Heart left ventricle (tissue), 13 donors: ENCODE measurements around the gene SAMD4B.

Source experiments
- CTCF ChIP-seq, 12 donors: fragments of 200-600 bp; sonication (generic) in 4 of 12; IDR thresholded peaks; one replicate each; pipeline versions ENCODE4 v1.5.0 to v1.8.0; 2018 to 2022; ENCODE audit warnings: antibody characterized with exemption in 12 of 12, mild to moderate bottlenecking in 5 of 12
- POLR2A ChIP-seq, 2 donors: fragments of 450-650 bp; IDR thresholded peaks; one replicate each; pipeline ENCODE4 v1.6.1; 2017; ENCODE audit warnings: antibody characterized with exemption in 2 of 2, mild to moderate bottlenecking in 2 of 2, moderate library complexity in 2 of 2
- donor health status: ischemic (EF 13 %, LVEDD 7.1; RV severe dilation, severe dysfunction).
- donor health status: DM: no; HTN: yes; CAD: no.
- donor health status: DM: no; HTN: no; CAD: no.
- donor health status: ischemic (EF 25% LVEDD 6.9; RV normal size, moderate dysfunction).
- donor health status: ischemic (EF 25% LVEDD 5.7; RV mildly dilated, moderate dysfunction).
- donor health status: ischemic (EF 35%, LVEDD 5.7; RV mildly dilated, moderate dysfunction).
- donor health status: nonischemic (EF 11% LVEDD 7.7; RV severe dilation, severe dysfunction).
- donor health status: DM: yes; HTN: yes; CAD: no.
- donor health status: PGD.
- donor health status: ischemic (EF 29% LVEDD 5.4; RV normal size, mild dysfunction).
- donor health status: nonischemic (EF 23%, LVEDD 6.1; RV moderate dilation, normal function).

GRCh38 chr19:39389631-39390414 lies 47.6 kb downstream of the SAMD4B start:
- TF ChIP-seq CTCF (IDR thresholded peaks at IDR 0.05) (no peak), POLR2A (IDR thresholded peaks at IDR 0.05) (no peak)
